Retinal pigment epithelial cell (primary cell): ENCODE data around the gene ABCB11.
"Not testable (repeated sequence)": the region's sequence is repeated elsewhere in the genome, so short reads cannot be mapped to it uniquely, and the experiment has no call there.

Experiments
- DNase-seq: peaks from one replicate; pipeline ENCODE4 v3.0.0-alpha.2; 2010; ENCODE audit warnings: low read depth
- H3K4me3 ChIP-seq: 2 replicates; pipeline ENCODE4 v1.5.1; 2011; ENCODE audit warnings: mild to moderate bottlenecking, low read length, control low read depth, moderate library complexity
- TF ChIP-seq, protein P1 (sequence below): conservative IDR thresholded peaks from 2 replicates; pipeline ENCODE4 v1.5.1; 2011; ENCODE audit warnings: low read depth, low read length, control low read depth, inconsistent platforms

ABCB11 gene

GRCh38 chr2:168944065-168944464 is 87.1 kb downstream of the ABCB11 start:
- no peak for DNase-seq
- no peak overlapping the region for H3K4me3 ChIP-seq
- TF ChIP-seq, protein P1, sequence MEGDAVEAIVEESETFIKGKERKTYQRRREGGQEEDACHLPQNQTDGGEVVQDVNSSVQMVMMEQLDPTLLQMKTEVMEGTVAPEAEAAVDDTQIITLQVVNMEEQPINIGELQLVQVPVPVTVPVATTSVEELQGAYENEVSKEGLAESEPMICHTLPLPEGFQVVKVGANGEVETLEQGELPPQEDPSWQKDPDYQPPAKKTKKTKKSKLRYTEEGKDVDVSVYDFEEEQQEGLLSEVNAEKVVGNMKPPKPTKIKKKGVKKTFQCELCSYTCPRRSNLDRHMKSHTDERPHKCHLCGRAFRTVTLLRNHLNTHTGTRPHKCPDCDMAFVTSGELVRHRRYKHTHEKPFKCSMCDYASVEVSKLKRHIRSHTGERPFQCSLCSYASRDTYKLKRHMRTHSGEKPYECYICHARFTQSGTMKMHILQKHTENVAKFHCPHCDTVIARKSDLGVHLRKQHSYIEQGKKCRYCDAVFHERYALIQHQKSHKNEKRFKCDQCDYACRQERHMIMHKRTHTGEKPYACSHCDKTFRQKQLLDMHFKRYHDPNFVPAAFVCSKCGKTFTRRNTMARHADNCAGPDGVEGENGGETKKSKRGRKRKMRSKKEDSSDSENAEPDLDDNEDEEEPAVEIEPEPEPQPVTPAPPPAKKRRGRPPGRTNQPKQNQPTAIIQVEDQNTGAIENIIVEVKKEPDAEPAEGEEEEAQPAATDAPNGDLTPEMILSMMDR, result no peak

GRCh38 chr2:168941297-168941696 is 89.8 kb downstream of the ABCB11 start:
- no peak overlapping the region for H3K4me3 ChIP-seq
- TF ChIP-seq, protein P1, result no peak
- DNase-seq, result no peak

- DNase-seq, result no peak
- H3K4me3 ChIP-seq, result no peak overlapping the region
- TF ChIP-seq, protein P1, result no peak
Measured at GRCh38 chr2:168939918-168940317, 91.2 kb downstream of the ABCB11 start.

DNA sequence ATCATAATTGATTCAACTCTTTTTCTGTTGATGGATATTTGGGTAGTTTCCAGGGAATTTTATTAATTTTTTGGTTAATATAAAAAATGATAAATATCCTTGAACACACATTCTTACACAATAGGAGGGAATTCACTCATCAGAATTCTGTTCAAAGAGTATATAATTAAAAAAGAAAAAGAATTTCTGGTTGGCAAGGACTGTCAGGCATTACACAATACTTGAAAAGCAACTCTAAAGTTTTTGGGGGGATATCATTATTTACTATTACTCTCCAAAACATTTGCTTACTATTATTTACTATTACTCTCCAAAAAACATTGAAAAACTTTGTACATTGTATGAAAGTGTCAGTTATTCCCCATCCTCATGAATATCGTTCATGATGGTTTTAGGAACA is 92.1 kb downstream of the ABCB11 start:
- TF ChIP-seq, protein P1, result no peak
- H3K4me3 ChIP-seq, result no peak overlapping the region
- no peak for DNase-seq

DNA sequence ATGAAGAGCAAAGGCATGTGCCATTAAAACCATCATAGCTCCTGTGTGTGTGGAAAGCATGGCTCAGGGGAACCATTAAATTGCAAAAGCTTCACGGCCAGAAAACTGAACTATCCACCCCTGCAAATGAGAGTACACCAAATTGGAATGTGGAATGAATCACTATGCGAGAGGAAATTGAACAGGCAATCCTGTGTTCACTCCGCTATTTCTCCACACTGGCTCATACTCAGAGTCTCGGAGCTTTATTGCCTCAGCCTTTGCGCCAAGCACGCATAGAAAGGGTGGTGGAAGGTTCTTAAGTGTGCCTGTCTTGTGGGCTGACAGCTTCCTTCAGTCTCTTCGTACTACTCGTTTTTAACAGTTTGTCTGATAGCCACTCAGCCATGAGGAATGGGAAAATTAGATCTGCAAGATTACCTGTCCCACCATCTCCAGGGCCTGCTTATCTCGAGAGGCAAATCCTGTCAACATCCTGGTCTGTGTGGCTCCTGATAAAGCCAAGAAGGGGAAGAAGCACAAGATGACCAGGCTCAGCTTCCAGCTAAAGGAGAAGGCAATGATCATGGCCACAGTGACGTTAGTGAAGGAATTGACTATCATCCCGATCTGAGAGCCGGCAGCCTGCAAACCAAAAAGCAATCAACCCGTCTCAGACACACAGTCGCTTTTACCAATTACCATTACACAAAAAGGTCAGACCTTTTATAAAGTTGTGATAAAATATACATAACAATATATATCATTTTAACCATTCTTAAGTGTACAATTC is 95.1 kb downstream of the ABCB11 start:
- TF ChIP-seq, protein P1, result no peak
- H3K4me3 ChIP-seq, result no peak overlapping the region
- no peak for DNase-seq

DNA sequence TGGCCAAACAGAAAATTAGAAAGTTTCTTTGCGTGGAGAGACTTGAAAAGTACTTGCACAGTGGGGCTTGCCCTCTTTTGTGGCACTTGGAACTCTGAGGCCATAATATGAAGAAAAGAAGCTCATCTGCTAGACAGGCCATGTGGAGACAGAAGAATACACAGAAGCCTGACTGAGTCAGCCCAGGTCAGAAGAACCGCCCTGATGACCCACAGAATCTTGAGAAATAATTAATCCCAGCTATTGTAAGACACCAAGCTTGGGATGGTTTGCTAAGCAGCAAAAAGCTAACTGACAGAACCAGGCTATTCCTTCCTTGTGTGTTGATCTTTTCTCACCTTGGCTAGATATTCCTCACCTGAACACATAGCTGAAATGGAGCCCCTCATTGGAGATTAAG is 96.3 kb downstream of the ABCB11 start:
- TF ChIP-seq, protein P1, result no peak
- H3K4me3 ChIP-seq, result no peak overlapping the region
- no peak for DNase-seq

DNA sequence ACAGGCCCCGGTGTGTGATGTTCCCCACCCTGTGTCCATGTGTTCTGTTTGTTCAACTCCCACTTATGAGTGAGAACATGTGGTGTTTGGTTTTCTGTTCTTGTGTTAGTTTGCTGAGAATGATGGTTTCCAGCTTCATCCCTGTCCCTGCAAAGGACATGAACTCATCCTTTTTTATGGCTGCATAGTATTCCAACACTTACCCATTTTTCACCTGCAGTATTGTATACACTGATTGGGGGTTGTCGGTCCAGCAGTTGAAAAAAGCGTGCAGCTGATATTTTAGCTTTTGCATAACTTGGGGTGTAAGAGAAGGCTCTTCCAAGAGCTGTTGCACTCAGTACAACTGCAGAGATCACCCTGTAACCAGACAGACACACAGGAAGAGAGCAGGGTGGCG is 99.0 kb downstream of the ABCB11 start:
- H3K4me3 ChIP-seq, DNase-seq: not testable (repeated sequence)
